ENCODE data around the gene LYL1.

The LYL1 gene

GRCh38 chr19:13071444-13072187, 31.0 kb downstream of the LYL1 start:
- DNase-seq, result no peak

- DNase-seq, result no peak
These were observed 32.1 kb downstream of the LYL1 start for GRCh38 chr19:13070425-13071140.

- no peak for DNase-seq
These were observed 33.0 kb downstream of the LYL1 start for GRCh38 chr19:13069415-13070359.

- no peak for DNase-seq
These were observed 34.4 kb downstream of the LYL1 start for GRCh38 chr19:13068085-13068846.

DNA sequence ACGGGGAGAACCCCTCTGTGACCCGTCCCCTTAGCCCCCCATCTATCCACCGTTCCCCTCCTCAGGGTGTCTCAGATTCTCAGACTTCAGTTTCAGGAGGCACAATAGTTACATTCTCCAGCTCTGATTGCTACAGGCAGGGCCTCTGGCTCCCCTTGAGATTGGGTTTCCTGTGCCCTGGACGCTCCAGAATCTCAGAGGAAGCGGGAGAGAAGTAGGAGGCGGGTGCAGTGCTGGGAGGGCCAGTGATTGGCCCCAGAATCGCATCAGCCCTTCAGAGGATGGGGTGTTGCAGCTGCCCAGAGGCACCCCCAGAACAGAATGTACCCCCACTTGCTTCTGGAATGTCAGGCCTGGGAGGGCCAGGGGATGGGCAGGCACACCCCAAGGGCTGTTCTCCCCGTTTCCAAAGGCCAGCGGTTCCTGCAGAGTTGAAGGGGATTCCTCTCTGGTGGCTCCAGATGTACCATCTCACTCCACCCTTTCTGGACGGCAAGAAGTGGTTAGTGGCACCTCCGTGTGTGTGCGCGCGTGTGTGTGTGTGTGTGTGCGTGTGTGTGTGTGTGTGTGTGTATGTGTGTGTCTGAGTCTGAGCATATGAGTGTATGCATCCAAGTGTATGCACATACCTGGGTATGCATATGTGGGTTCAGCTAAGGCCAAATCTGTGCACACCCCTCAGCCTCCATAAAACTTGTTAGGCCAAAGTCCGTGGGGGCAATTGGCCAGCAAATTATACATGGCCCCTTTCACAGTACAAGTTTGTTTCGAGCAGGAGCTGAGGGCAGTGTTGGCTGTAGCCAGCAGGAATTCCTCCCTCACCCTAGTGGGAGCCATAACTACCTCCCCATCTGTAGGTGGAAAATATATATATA, 35.5 kb downstream of the LYL1 start:
- no peak for DNase-seq

- no peak for DNase-seq
These were observed 36.4 kb downstream of the LYL1 start for GRCh38 chr19:13066226-13066625.

- no peak for DNase-seq
These were observed 38.6 kb downstream of the LYL1 start for GRCh38 chr19:13064092-13064489.

DNA sequence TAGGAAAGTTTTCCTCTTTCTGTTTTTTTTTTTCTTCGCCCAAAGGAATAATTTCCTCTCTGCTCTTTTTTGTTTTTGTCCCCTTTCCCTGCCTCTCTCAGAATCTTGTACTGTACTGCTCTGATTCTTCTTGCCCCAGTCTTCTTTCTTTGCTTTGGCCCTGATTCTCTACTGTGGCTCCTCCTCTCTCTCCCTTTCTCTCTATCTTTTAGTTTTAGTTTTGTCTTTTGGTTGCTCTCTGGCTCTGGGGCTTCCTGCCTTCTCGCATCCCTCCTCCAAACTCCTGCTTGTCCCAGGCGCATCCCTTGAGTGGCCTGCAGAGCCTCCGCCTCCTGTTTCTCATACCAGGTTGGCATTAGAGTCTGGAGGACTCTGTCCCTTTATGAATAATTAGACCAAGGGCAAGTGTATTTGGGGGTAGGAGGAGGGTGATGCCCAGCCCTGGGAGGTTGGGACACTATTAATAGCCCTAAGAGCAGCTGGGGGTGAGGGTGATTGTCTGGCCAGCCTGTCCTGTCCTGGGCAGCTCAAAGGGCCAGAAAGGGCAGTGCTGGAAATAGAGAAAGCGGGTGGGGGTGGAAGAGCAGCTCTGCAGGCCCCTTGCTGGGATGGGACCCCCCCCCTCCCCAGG, 39.1 kb downstream of the LYL1 start:
- DNase-seq, result no peak

DNA sequence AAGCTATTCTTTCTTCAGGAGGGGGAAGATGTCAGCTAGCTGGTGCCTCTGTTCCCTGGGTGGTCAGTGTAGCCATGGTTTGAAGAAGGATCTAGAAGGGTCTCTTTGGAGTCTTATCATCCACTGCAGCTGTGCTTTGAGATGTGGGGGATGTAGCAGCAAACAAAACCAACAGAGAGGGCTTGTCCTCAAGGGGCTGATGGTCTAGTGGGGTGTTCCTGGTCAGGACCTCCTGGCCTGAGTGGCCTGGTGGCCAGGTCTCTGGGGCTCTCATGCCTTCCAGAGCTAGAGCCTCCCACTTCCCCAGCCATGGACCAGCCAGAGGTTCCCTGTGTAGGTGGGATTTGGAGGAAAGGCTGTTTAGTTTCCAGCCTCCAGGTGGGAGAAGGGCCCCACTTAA, 40.3 kb downstream of the LYL1 start:
- no peak for DNase-seq

- DNase-seq, result peak; percentile 61
These were observed 41.4 kb downstream of the LYL1 start for GRCh38 chr19:13060964-13061927.

DNA sequence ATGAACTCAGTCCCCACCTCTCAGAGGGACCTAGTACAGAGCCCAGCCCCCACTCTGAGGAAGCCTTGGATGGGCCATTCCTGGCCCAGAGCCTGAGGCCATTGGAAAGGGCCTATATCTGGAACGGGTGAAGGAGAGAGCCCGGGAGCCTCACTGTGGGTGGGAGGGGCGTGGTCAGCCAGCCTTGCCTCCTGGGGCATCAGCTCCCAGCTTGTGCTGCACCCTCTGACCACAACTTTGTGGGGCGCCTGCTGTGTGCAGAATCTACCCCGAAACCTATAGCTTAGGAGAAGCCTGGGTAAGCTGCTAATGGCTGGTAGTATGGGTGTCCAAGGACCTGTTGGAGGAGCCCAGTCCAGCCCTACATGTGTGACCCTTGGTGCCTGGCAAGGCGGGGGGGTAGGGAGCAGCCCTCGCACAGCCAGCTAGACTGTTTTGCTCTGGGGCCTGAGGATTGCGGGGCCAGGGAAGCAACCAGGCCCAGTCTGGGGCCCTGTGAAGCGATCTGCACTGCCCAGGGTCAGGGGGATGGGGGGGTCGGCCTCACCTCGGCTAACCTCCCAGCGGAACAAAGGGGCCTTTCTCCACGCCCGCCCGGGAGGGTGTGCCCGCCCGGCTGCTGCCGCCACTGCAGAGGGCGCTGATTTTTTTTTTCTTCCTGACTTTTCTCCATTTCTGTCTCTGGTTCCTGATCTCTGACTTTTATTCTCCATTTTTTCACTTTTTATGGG, 42.3 kb downstream of the LYL1 start:
- DNase-seq, result no peak

GRCh38 chr19:13058951-13059660, 43.6 kb downstream of the LYL1 start:
- no peak for DNase-seq

DNA sequence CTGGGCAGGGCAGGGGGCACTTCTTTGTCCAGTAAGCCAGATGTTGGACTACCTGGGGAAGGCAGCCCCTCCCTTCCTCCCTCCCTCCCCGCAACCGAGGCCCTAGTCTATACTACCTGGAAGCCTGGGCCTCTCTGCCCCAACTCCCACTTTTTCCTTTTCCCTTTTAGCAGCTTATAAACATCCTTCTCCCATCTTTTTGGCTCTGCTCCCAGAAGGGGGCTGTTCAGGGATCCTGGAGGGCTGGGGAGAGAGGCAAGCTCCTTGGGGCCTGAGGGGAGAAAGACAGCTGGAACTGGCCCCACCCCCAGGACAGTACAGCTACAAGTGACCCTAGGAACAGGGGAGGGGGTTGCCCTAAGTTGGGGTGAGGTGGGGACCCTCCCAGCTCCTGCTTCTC, 44.9 kb downstream of the LYL1 start:
- no peak for DNase-seq

DNA sequence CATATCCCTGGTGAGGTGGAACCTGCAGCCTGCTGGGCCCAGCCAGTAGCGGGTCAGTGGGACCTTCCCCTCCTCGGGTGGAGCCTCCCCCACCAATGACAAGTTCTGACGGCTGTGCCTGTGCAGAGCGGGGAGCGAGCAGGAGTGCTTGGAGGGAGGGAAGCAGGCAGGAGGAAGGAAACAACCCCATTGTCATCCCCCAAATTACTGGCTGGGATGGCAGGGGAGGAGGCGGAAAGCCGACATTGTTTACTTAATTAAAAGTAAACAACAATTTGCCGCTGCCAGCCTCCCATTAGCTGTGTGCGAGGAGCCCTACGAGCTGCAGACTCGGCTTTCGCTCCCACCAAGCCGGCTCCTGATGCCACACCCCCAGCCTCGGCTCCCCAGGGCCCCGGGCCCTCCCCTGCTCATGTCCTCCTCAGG, 45.5 kb downstream of the LYL1 start:
- DNase-seq, result peak; percentile 63

GRCh38 chr19:13056052-13056660, 46.5 kb downstream of the LYL1 start:
- peak; percentile 87 for DNase-seq

- no peak for DNase-seq
These were observed 47.2 kb downstream of the LYL1 start for GRCh38 chr19:13055213-13056051.

DNA sequence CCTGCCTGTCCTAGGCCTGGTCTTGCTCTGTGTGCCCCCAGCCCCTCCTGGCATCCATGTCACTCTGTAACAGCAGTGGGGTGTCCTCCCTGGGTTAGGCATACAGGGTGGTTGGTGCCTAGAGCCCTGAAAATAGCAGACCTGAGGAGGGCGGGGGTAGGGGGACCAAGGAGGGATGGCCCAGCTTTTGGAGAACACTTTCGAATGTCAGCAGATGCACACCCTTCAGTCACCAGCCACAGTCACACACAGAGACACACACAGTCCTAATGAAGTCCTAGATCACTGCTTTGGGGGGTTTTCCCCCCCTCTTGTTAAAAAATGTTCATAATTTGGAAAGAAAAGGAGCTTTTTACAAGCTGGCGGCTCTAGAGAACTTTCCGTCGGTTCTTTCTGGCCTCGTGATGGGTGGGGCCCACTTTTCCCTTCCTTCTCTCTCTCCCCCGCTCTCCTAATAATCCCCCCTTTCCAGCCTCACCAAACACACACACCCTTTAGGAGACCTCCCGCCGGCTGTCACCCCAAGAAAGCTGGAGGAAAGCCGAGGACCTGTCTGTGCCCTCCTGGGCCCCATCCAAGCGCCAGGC, 47.9 kb downstream of the LYL1 start:
- DNase-seq, result no peak

All from NCI-H510A (cell line).